GM18508 (cell line): Measurements from ENCODE around the gene LTN1.

Experiments
- ATAC-seq: cut with Tn5 transposase; IDR thresholded peaks from one replicate; pipeline ENCODE4 v1.9.1; 2021; ENCODE audit warnings: moderate number of reproducible peaks; ENCODE audit not compliant: insufficient read depth, unreplicated experiment

LTN1 gene

DNA sequence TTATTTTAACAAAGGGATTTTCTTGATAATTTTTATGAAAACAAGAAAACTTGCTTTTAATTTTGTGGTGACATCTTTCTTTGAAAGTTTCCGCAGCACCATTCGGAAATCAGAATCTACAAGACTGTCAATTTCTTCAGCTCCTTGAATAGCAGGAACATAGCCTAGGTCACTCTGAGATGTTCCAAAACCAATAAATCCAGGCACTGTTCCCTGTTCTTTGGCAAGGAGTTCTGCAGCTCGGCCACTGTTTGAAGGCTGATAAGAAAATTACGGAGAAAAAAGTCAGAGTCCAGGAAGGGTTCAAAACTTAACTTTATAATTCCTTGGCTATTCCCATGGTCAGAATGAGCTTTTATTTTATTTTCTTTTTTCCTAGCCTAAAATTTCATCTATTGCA is 6.0 kb downstream of the LTN1 start:
- ATAC-seq = no peak

DNA sequence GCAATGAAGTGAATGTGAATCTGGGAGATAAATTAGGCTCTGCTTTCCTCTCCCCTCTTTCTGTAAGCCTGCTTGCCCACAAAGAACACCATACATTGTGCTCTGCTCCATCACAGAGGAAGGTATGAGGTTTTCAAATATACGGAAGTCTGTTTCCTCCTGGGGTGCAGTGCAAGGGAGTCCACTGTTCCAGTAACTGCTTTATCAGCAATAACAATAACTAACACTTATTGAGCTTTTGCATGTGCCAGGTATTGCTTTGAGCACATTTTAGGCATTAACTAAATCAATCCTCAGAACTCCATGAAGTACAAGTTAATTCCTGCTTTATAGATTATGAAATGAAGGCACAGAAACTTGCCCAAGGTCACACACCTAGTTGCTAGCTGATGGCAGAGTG is 10.0 kb downstream of the LTN1 start:
- ATAC-seq = no peak

DNA sequence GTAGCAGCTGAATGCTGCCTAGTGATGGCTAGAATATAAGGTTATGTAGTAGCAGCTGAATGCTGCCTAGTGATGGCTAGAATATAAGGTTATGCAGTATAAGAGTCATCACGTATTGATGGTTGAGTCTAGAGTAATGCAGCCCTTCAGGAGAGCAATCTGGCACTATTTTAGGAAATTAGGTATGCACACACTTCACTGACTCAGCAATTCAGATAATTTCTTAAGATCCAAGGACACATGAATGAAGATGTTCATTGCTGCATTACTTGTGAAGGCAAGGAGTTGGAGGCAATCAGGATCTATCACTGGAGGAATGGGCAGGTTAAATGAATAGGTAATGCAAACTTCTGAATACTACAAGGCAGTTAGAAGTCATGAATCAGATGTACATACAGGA is 13.6 kb downstream of the LTN1 start:
- ATAC-seq = no peak

- ATAC-seq = no peak
These were observed 17.3 kb downstream of the LTN1 start for GRCh38 chr21:28975397-28975796.

DNA sequence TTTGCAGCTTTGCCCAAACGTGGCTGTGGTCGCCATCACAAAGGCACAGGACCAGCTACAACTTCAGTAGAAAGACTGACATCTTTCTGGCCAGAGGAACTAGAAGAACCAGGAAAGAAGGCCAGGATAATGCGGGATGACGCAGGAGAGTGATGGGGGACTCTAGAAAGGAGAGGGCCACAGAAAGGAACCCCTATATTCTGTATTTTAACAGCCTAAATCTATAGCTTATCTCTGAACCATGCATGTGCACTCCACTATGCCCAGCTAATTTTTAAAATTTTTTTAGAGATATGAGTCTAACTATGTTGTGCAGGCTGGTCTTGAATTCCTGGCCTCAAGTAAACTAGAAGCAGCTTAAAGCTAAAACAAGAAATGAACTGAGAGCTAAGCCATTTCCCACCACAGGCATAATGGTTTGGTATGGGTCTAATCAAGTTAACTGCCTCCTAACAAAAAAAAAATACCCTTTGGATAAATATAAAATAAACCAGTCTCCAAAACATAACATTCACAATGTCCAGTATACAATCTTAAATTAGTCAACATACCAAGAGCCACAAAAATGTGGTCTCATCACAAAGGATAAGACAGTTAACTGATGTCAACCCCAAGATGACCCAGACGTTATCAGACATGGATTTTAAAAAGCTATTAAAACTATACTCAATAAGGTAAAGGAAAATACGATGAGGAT is 18.0 kb downstream of the LTN1 start:
- no peak for ATAC-seq

- ATAC-seq = no peak
These were observed 20.3 kb downstream of the LTN1 start for GRCh38 chr21:28972398-28972797.

- no peak for ATAC-seq
These were observed 21.5 kb downstream of the LTN1 start for GRCh38 chr21:28971171-28971570.

GRCh38 chr21:28963831-28964230 is 28.8 kb downstream of the LTN1 start:
- no peak for ATAC-seq

DNA sequence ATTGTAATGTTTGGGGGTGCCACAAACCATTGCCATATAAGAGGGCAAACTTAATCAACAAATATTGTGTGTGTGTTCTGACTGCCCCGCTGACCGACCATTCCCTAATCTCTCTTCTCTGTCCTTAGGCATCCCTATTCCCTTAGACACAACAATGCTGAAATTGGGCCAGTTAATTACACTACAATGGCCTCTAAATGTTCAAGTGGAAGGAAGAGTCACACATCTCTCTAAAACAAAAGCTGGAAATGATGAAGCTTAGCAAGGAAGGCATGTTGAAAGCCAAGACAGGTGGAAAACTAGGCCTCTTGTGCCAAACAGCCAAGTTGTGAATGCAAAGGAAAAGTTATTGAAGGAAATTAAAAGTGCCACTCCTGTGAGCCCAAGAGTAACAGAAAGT is 30.2 kb downstream of the LTN1 start:
- ATAC-seq = no peak

DNA sequence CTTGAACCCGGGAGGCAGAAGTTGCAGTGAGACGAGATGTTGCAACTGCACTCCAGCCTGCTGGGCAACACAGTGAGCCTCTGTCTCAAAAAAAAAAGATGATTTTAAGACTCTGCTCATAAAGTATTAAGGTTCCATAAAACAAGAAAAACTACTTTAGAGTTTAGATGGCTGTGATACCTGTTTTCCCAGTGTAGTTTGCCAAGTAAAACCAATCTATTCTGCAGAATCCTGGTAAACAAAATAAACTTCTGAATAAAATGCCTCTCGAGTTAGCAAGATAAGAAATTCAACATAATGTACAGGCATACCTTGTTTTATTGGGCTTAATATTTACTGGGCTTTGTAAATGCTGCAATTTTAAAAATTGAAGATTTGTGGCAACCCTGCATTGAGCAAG is 30.8 kb downstream of the LTN1 start:
- no peak for ATAC-seq

DNA sequence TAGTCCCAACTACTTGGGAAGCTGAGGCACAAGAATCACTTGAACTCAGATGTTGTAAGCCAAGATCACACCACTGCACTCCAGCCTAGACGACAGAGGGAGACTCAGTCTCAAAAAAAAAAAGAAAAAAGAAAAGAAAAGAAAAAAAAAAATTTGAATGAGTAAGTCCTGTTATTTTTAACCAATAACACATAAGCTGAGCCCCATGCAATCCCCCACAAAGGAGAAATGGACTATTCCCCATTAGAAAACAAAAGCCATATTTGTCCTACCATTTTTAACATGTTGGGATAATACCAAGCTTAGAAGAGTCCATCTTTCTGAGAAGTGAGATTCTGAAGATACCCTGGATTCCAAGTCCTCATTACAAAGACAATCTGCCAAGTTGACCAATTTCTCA is 32.4 kb downstream of the LTN1 start:
- ATAC-seq = no peak

DNA sequence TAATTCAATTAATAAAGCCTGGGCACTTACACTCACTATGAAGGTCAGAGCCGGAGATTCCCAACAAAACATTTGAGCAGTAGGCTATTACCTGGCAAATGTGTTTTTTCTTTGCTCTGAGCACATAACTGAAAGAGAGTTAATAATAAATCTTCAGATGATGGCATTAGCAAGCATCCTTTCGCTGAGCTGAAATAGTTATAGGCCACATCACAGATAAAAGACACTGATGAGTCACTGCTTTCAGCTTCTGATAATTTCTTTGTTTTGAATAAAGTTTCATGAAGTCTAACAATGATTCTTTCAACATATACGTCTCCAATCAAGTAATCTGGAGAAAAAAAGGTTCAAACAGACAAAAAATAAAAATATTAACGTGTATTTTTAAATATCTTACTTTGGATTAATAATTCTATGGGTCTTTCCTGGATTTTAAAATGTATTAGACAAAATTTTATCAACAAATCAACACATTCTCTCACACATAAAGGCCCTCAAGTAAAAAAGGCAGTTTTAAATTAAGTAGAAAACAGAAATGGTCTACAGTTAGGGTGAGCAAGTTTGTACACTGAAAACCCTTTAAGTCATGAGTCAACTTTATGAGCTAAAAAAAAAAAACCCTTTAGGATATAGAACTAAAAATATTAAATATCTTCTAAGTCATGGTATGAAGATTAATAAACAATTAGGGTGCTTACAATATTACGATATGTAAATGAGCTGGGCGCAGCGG is 33.1 kb downstream of the LTN1 start:
- ATAC-seq = no peak

GRCh38 chr21:28953247-28953646 is 39.4 kb downstream of the LTN1 start:
- ATAC-seq = no peak

GRCh38 chr21:28952686-28953085 is 40.0 kb downstream of the LTN1 start:
- no peak for ATAC-seq

GRCh38 chr21:28949318-28949717 is 43.4 kb downstream of the LTN1 start:
- no peak for ATAC-seq

GRCh38 chr21:28944296-28944695 is 48.4 kb downstream of the LTN1 start:
- no peak for ATAC-seq

DNA sequence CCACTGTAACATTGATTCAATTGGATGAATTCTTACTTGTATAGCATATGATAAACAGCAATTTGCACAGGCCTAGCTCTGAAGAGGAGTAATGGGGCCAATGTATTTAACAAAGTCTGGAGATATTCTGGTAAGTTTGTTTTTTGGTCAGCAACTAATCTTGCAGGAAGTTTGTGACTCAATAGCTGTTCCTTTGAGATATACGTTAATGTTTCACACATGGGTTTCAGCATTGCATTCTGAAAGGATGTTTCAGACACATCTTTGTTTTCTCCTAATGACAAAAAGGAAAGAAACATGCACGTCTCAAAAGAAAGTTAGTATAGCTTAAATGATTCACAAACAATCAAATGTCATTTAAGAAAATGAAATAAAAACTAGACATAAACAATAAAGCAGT is 49.0 kb downstream of the LTN1 start:
- ATAC-seq = no peak

DNA sequence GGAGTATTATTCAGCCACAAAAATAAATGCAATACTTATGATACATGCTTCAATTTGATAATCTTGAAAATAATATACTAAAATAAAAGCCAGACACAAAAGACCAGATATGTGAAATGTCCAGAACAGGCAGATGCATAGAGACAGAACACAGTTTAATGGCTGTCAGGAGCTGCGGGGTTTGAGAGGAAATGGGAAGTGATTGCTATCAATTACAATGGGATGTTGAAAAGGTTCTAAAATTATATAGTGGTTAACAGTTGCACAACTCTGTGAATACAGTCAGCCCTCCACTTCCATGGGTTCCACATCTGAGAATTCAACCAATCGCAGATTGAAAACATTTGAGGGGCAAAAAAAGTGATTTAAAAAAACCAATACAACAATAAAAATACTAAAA is 54.0 kb downstream of the LTN1 start:
- ATAC-seq = no peak

DNA sequence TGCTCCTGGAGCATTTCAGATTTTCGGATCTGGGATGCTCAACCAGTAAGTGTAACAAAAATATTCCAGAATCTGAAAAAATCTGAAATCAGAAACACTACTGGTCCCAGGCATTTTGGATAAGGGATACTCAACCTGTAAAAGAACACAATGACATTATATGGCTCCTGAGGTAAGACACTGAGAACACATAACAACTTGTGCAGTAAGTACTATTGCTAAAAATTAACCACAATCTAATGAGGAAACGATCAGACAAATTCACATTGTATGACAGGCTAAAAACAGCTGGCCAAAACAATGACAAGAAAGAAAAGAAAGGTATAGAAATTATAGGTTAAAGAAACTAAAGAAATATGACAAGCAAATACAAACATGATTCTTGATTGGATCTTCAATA is 54.9 kb downstream of the LTN1 start:
- ATAC-seq = no peak

- ATAC-seq = no peak
These were observed 56.0 kb downstream of the LTN1 start for GRCh38 chr21:28936721-28937120.

DNA sequence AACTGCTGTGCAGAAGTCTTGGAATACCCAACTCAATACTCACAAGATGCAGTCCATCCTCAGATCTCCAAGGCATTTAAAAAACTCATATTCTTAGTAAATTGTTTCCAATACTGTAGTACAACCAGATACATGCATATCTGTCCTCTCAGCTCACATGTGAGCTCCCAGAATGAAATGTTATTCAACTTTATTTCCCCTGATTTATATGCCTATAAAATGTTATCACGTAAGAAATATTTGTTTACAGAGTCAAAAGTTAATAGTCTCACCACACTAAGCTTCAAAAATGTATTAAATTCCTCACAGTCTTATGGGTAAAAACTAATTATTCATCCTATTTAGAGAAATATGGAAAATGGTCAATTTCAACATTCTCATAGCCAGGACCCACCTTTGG is 56.6 kb downstream of the LTN1 start:
- ATAC-seq = no peak

- ATAC-seq = no peak
These were observed 60.0 kb downstream of the LTN1 start for GRCh38 chr21:28932717-28933116.
